ENCODE results near the gene PLCZ1. TPM values are rescaled to one million over a fixed set of nuclear protein-coding genes. Genes with fewer than 3 reads are reported as not detected.

The PLCZ1 gene
- total RNA-seq, 2 experiments from 2014 or later = not detected

GRCh38 chr12:18651525-18651924 lies 86.3 kb downstream of the PLCZ1 start:
- CTCF ChIA-PET = no interaction called here

DNA sequence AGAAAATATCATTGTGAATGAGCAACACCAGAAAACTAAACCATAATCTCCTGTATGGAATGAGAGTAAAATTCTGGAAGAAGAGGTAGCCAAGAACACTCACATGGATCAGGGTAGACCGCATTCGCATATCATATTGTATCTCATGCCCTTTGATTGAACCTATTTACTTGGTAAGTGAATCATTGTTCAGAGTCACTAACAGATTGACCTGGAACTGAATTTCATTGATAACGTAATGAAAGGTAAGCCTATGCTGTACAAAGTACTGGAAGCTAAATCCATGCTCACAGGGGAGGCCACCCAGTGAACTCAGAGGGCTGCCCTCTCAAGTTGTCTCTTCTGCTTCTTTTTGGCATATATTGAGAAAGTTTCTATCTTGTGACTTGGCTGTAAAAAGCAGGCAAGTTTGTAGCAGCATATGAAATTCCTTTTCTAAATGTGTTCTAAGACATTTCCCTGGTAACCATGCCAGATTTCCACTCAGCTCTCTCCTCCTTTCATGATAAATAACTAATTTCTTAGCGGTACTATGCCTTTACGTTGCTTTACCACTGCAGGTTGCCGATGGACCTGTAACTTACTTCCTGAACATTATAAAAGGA lies 91.4 kb downstream of the PLCZ1 start:
- no peak for DNase-seq
- Mint-ChIP-seq H3K9me3 (peaks cover 2% of the 10 kb centered on the region), H3K27ac (no peak overlapping the region), H3K4me3 (no peak overlapping the region), H3K4me1 (ENCODE audit: low read depth) (no peaks in the 10 kb centered on the region), H3K36me3 (ENCODE audit: low read depth) (no peaks in the 10 kb centered on the region), H3K27me3 (ENCODE audit: low read depth) (no peaks in the 10 kb centered on the region)
- CTCF ChIA-PET = no interaction called here
- intact Hi-C loops (cut with micrococcal nuclease) = no loop called here

More at GRCh38 chr12:18651525-18651924, 86.3 kb downstream of the PLCZ1 start:
- Mint-ChIP-seq H3K4me3 (no peak overlapping the region), H3K27ac (no peak overlapping the region), H3K36me3 (ENCODE audit: low read depth) (no peaks in the 10 kb centered on the region), H3K27me3 (ENCODE audit: low read depth) (no peaks in the 10 kb centered on the region), H3K9me3 (peaks cover 3% of the 10 kb centered on the region), H3K4me1 (ENCODE audit: low read depth) (no peaks in the 10 kb centered on the region)
- intact Hi-C loops (cut with micrococcal nuclease) = no loop called here
- no peak for DNase-seq

- Mint-ChIP-seq H3K4me1 (ENCODE audit: low read depth) (no peaks in the 10 kb centered on the region), H3K27ac (no peak overlapping the region), H3K4me3 (no peak overlapping the region), H3K9me3 (no peaks in the 10 kb centered on the region), H3K27me3 (ENCODE audit: low read depth) (no peaks in the 10 kb centered on the region), H3K36me3 (ENCODE audit: low read depth) (no peaks in the 10 kb centered on the region)
- intact Hi-C loops (cut with micrococcal nuclease) = no loop called here
- DNase-seq = no peak
- CTCF ChIA-PET = no interaction called here
Measured at GRCh38 chr12:18644564-18644963, 93.2 kb downstream of the PLCZ1 start.

GRCh38 chr12:18643681-18644080 lies 94.1 kb downstream of the PLCZ1 start:
- DNase-seq = no peak
- Mint-ChIP-seq H3K4me1 (ENCODE audit: low read depth) (no peaks in the 10 kb centered on the region), H3K9me3 (no peaks in the 10 kb centered on the region), H3K4me3 (no peak overlapping the region), H3K36me3 (ENCODE audit: low read depth) (no peaks in the 10 kb centered on the region), H3K27ac (no peak overlapping the region), H3K27me3 (ENCODE audit: low read depth) (no peaks in the 10 kb centered on the region)
- CTCF ChIA-PET = no interaction called here
- intact Hi-C loops (cut with micrococcal nuclease) = no loop called here

DNA sequence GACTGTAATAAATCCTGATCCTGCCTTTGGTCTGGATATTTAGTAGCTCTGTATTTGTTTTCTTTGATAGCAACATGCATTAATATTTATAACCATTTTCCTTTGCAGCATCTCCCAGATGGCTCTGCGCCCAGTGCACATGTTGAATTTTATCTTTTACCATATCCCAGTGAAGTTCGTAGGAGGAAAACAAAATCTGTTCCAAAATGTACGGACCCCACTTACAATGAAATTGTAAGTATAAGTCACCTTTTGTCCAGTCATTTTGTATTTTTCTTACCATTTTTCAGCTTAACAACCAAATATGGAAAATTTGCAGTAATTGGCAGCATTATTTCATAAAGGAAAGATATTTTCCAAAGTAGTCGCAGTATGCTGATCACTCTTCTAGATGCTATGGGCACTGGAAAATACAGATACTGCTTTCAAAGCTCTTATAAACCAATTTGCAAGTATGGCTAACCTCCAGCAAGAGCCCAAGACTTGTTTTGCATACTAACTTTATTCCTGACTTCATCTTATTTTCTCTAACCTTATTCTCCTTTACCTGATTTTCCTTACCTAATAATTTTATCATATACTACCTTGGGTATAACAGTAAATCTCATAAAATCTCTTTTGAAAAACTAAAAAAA lies 97.4 kb downstream of the PLCZ1 start:
- H3K27me3 Mint-ChIP-seq (ENCODE audit: low read depth) = no peaks in the 10 kb centered on the region
- no peaks in the 10 kb centered on the region for H3K4me1 Mint-ChIP-seq (ENCODE audit: low read depth)
- CTCF ChIA-PET = no interaction called here
- intact Hi-C loops (cut with micrococcal nuclease) = no loop called here
- no peaks in the 10 kb centered on the region for H3K36me3 Mint-ChIP-seq (ENCODE audit: low read depth)
- H3K4me3 Mint-ChIP-seq = no peak overlapping the region
- no peak overlapping the region for H3K27ac Mint-ChIP-seq
- no peak for DNase-seq
- H3K9me3 Mint-ChIP-seq = no peaks in the 10 kb centered on the region

GRCh38 chr12:18634382-18634781 lies 103.4 kb downstream of the PLCZ1 start:
- no peak for DNase-seq
- no peak overlapping the region for H3K4me3 Mint-ChIP-seq
- intact Hi-C loops (cut with micrococcal nuclease) = no loop called here
- peaks cover 3% of the 10 kb centered on the region for H3K9me3 Mint-ChIP-seq
- no peaks in the 10 kb centered on the region for H3K36me3 Mint-ChIP-seq (ENCODE audit: low read depth)
- no peaks in the 10 kb centered on the region for H3K4me1 Mint-ChIP-seq (ENCODE audit: low read depth)
- H3K27me3 Mint-ChIP-seq (ENCODE audit: low read depth) = no peaks in the 10 kb centered on the region
- CTCF ChIA-PET = no interaction called here
- H3K27ac Mint-ChIP-seq = no peak overlapping the region

Other genes with a start within 250 kb of the PLCZ1 start
- not detected for gene CAPZA3, start 107 bp upstream of the PLCZ1 start, total RNA-seq

Measured in activated naive CD4-positive, alpha-beta T cell treated with anti-CD3 and anti-CD28 coated beads for 36 hours (primary cell).